GM12892 (cell line): ENCODE results near the gene SLC30A7.

Experiments used
- POLR2A ChIP-seq: IDR thresholded peaks from 2 replicates; pipeline ENCODE4 v1.6.1; 2011; ENCODE audit warnings: low read depth, low read length, control low read depth
- POLR2AphosphoS5 ChIP-seq: IDR thresholded peaks from 2 replicates; pipeline ENCODE4 v1.6.1; 2011; ENCODE audit warnings: low read depth, low read length, control low read depth

GRCh38 chr1:101017448-101017847, 121.6 kb downstream of the SLC30A7 start:
- TF ChIP-seq POLR2A (no peak), POLR2AphosphoS5 (no peak)
